DOHH2 (cell line): Measurements from ENCODE around the gene TMEM130.

Experiments used
- CTCF ChIP-seq: fragments of 200-600 bp; sonication (generic); IDR thresholded peaks from one replicate; pipeline ENCODE4 v1.5.1; 2014; ENCODE audit warnings: antibody characterized with exemption, mild to moderate bottlenecking, low read depth, low read length; ENCODE audit not compliant: poor library complexity, severe bottlenecking
- EZH2phosphoT487 ChIP-seq: fragments of 200-600 bp; sonication (generic); IDR thresholded peaks from 2 replicates; pipeline ENCODE4 v1.6.1; 2017; ENCODE audit warnings: borderline replicate concordance, mild to moderate bottlenecking, antibody characterized with exemption, low read length, moderate library complexity, mixed read lengths

GRCh38 chr7:98833022-98833421 is 36.8 kb downstream of the TMEM130 start:
- TF ChIP-seq EZH2phosphoT487 (no peak), CTCF (no peak)
